ENCODE measurements around the gene AFF3. TPM values are rescaled to one million over a fixed set of nuclear protein-coding genes. Genes with fewer than 3 reads are reported as not detected.

AFF3 gene
- total and polyA plus RNA-seq, 7 donors: 0.46 to 25.0 (median 18.6) TPM

- no peaks in the 10 kb centered on the region for H3K4me1 ChIP-seq
- TF ChIP-seq POLR2A (IDR thresholded peaks at IDR 0.05) (no peak), CTCF (IDR thresholded peaks at IDR 0.05) (no peak), EP300 (IDR thresholded peaks at IDR 0.05) (no peak)
- no peaks in the 10 kb centered on the region for H3K9me3 ChIP-seq
- no peak overlapping the region for H3K4me3 ChIP-seq
- no peaks in the 10 kb centered on the region for H3K27me3 ChIP-seq
- intact Hi-C loops (cut with DNase I): no loop called here
- no peaks in the 10 kb centered on the region for H3K36me3 ChIP-seq
- no peak for DNase-seq
- WGBS, 2 donors: 84 to 86% methylated on average over 6 of the region's 6 CpGs
- H3K27ac ChIP-seq: no peak overlapping the region
Observed at GRCh38 chr2:100038011-100038410, 104.4 kb downstream of the AFF3 start.

GRCh38 chr2:100036793-100037192 lies 105.6 kb downstream of the AFF3 start:
- Histone ChIP-seq H3K27me3 (no peaks in the 10 kb centered on the region), H3K4me3 (no peak overlapping the region), H3K27ac (no peak overlapping the region), H3K4me1 (no peaks in the 10 kb centered on the region), H3K9me3 (no peaks in the 10 kb centered on the region), H3K36me3 (no peaks in the 10 kb centered on the region)
- no peak for DNase-seq
- whole genome bisulfite sequencing, 2 donors: 74 to 88% methylated on average over 4 of the region's 4 CpGs
- intact Hi-C loops (cut with DNase I): no loop called here
- no peak for TF ChIP-seq EP300 (IDR thresholded peaks at IDR 0.05)
- TF ChIP-seq CTCF (IDR thresholded peaks at IDR 0.05): no peak
- TF ChIP-seq POLR2A (IDR thresholded peaks at IDR 0.05): no peak
- no peak for TF ChIP-seq POLR2AphosphoS5 (IDR thresholded peaks at IDR 0.05)

- intact Hi-C loops (cut with DNase I): no loop called here
- Histone ChIP-seq H3K9me3 (no peaks in the 10 kb centered on the region), H3K27me3 (no peaks in the 10 kb centered on the region)
Observed at GRCh38 chr2:100036026-100036425, 106.4 kb downstream of the AFF3 start.

GRCh38 chr2:100034431-100034830 lies 108.0 kb downstream of the AFF3 start:
- Histone ChIP-seq H3K9me3 (no peaks in the 10 kb centered on the region), H3K4me1 (no peaks in the 10 kb centered on the region), H3K4me3 (no peak overlapping the region), H3K27me3 (no peaks in the 10 kb centered on the region), H3K36me3 (no peaks in the 10 kb centered on the region), H3K27ac (no peak overlapping the region)
- no peak for DNase-seq
- TF ChIP-seq POLR2A (IDR thresholded peaks at IDR 0.05) (no peak), POLR2AphosphoS5 (IDR thresholded peaks at IDR 0.05) (no peak), EP300 (IDR thresholded peaks at IDR 0.05) (no peak), CTCF (IDR thresholded peaks at IDR 0.05) (no peak)
- WGBS, 2 donors: 81 to 92% methylated on average over 1 of the region's 1 CpG
- intact Hi-C loops (cut with DNase I): no loop called here

More at GRCh38 chr2:100036026-100036425, 106.4 kb downstream of the AFF3 start:
- Histone ChIP-seq H3K4me3 (no peak overlapping the region), H3K27ac (no peak overlapping the region), H3K4me1 (no peaks in the 10 kb centered on the region), H3K36me3 (no peaks in the 10 kb centered on the region)
- TF ChIP-seq POLR2A (IDR thresholded peaks at IDR 0.05) (no peak), CTCF (IDR thresholded peaks at IDR 0.05) (no peak), EP300 (IDR thresholded peaks at IDR 0.05) (no peak), POLR2AphosphoS5 (IDR thresholded peaks at IDR 0.05) (no peak)
- DNase-seq: no peak
- 94 to 95% methylated on average over 2 of the region's 2 CpGs for WGBS, 2 donors

GRCh38 chr2:100033976-100034375 lies 108.4 kb downstream of the AFF3 start:
- no peak overlapping the region for H3K4me3 ChIP-seq
- TF ChIP-seq EP300 (IDR thresholded peaks at IDR 0.05): no peak
- TF ChIP-seq CTCF (IDR thresholded peaks at IDR 0.05): no peak
- TF ChIP-seq POLR2AphosphoS5 (IDR thresholded peaks at IDR 0.05): no peak
- WGBS, 2 donors: 93 to 96% methylated on average over 2 of the region's 2 CpGs
- no peaks in the 10 kb centered on the region for H3K27me3 ChIP-seq
- no peak for DNase-seq
- intact Hi-C loops (cut with DNase I): no loop called here
- no peaks in the 10 kb centered on the region for H3K9me3 ChIP-seq
- no peaks in the 10 kb centered on the region for H3K4me1 ChIP-seq
- H3K27ac ChIP-seq: no peak overlapping the region
- H3K36me3 ChIP-seq: no peaks in the 10 kb centered on the region
